Activated naive CD4-positive, alpha-beta T cell treated with anti-CD3 and anti-CD28 coated beads, Interleukin-2, amount 50 U/mL, for 16 hours (primary cell): ENCODE measurements around the gene NUP62CL.

Source experiments
- DNase-seq: peaks from one replicate; pipeline ENCODE4 v3.0.0-alpha.2; 2020

The NUP62CL gene

GRCh38 chrX:107146670-107147069, 59.6 kb downstream of the NUP62CL start:
- DNase-seq, result no peak

GRCh38 chrX:107135965-107136307, 70.3 kb downstream of the NUP62CL start:
- no peak for DNase-seq

- peak; percentile 31 for DNase-seq
Measured at GRCh38 chrX:107135049-107135964, 70.9 kb downstream of the NUP62CL start.

- no peak for DNase-seq
Measured at GRCh38 chrX:107123750-107124149, 82.5 kb downstream of the NUP62CL start.

GRCh38 chrX:107119283-107119682, 87.0 kb downstream of the NUP62CL start:
- DNase-seq, result no peak

GRCh38 chrX:107118322-107119147, 87.7 kb downstream of the NUP62CL start, which contains the start of gene RBM41:
RBM41 (minus strand) TSS chrX:107118822; CDS start chrX:107118773, 49 bp downstream.
- peak; percentile 75 for DNase-seq

GRCh38 chrX:107117993-107118321, 88.3 kb downstream of the NUP62CL start:
- DNase-seq, result no peak

GRCh38 chrX:107107459-107107858, 98.8 kb downstream of the NUP62CL start:
- no peak for DNase-seq

- no peak for DNase-seq
Measured at GRCh38 chrX:107102980-107103379, 103.3 kb downstream of the NUP62CL start.

- no peak for DNase-seq
Measured at GRCh38 chrX:107076158-107076557, 130.1 kb downstream of the NUP62CL start.
